ENCODE measurements around the gene RFC5.

DNA sequence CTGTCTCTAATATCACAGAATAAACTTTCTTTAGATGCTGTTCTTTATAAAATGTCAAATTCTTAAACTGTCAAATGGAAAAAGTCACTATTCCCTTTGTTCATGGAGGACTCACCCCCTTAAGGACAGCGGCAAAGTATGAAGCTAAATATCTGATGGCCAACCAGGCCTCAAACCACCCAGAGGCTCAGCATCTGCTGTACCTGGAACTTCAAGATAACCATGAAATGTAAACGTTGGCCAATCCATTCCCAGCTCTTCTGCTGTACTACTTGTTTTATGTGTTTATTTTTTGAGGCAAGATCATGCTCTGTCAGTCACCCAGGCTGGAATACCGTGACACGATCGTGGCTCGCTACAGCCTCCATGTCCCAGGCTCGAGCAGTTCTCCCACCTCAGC, 15.7 kb downstream of the RFC5 start:
- TF ChIP-seq POLR2A (IDR thresholded peaks at IDR 0.05; ENCODE audit: control extremely low read depth in 1 of 2, low read depth in 2 of 2, low read length in 2 of 2) (no peak), RAD21 (IDR thresholded peaks at IDR 0.05 in 1 of 2, conservative IDR thresholded peaks at IDR 0.05 in 1 of 2; ENCODE audit: low read depth in 2 of 2, low read length in 2 of 2) (no peak), MAFK (IDR thresholded peaks at IDR 0.05; ENCODE audit: low read depth, low read length) (no peak), RFX5 (IDR thresholded peaks at IDR 0.05; ENCODE audit: borderline replicate concordance, low read depth, low read length) (no peak), JUND (IDR thresholded peaks at IDR 0.05; ENCODE audit: low read length) (no peak), SP1 (IDR thresholded peaks at IDR 0.05; ENCODE audit: low read depth, low read length) (no peak), ZNF274 (IDR thresholded peaks at IDR 0.05; ENCODE audit: borderline replicate concordance, extremely low read depth, low read length) (no peak)
- TF ChIP-seq, protein P1, sequence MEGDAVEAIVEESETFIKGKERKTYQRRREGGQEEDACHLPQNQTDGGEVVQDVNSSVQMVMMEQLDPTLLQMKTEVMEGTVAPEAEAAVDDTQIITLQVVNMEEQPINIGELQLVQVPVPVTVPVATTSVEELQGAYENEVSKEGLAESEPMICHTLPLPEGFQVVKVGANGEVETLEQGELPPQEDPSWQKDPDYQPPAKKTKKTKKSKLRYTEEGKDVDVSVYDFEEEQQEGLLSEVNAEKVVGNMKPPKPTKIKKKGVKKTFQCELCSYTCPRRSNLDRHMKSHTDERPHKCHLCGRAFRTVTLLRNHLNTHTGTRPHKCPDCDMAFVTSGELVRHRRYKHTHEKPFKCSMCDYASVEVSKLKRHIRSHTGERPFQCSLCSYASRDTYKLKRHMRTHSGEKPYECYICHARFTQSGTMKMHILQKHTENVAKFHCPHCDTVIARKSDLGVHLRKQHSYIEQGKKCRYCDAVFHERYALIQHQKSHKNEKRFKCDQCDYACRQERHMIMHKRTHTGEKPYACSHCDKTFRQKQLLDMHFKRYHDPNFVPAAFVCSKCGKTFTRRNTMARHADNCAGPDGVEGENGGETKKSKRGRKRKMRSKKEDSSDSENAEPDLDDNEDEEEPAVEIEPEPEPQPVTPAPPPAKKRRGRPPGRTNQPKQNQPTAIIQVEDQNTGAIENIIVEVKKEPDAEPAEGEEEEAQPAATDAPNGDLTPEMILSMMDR (IDR thresholded peaks at IDR 0.05; ENCODE audit: control extremely low read depth in 1 of 3, insufficient read depth in 1 of 3, low read depth in 1 of 3, low read length in 3 of 3): no peak
